ENCODE measurements around the gene IRX5.

Gene IRX5

DNA sequence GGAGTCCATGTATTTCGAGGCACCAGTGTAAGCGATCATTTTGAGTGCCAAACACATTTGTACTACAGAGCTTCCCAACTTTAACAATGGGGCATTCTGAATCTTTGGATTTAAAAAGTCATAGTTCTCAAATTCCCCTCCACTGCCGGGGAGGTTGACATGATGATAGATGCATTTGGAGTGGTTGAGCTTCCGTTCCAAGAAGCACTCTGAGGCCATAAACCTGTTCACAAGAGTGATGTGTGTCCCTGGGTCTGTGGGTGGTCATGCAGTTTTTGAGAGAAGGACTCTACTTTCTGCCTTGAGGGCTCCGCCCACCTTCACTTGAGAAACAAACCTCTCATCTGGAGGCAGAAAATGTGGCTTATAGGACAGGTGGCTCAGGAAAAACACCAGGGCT is 43.7 kb downstream of the IRX5 start:
- Histone ChIP-seq H3K4me3 (ENCODE audit: low read depth, low read length) (no peak overlapping the region), H3K27me3 (no peaks in the 10 kb centered on the region; the same call in 1 of the 2 replicates), H3K4me1 (no peaks in the 10 kb centered on the region), H3K36me3 (no peaks in the 10 kb centered on the region), H3K9me3 (no peaks in the 10 kb centered on the region)
- TF ChIP-seq, protein P1, sequence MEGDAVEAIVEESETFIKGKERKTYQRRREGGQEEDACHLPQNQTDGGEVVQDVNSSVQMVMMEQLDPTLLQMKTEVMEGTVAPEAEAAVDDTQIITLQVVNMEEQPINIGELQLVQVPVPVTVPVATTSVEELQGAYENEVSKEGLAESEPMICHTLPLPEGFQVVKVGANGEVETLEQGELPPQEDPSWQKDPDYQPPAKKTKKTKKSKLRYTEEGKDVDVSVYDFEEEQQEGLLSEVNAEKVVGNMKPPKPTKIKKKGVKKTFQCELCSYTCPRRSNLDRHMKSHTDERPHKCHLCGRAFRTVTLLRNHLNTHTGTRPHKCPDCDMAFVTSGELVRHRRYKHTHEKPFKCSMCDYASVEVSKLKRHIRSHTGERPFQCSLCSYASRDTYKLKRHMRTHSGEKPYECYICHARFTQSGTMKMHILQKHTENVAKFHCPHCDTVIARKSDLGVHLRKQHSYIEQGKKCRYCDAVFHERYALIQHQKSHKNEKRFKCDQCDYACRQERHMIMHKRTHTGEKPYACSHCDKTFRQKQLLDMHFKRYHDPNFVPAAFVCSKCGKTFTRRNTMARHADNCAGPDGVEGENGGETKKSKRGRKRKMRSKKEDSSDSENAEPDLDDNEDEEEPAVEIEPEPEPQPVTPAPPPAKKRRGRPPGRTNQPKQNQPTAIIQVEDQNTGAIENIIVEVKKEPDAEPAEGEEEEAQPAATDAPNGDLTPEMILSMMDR (IDR thresholded peaks at IDR 0.05; ENCODE audit: low read depth, low read length), result no peak
- DNase-seq, result no peak

DNA sequence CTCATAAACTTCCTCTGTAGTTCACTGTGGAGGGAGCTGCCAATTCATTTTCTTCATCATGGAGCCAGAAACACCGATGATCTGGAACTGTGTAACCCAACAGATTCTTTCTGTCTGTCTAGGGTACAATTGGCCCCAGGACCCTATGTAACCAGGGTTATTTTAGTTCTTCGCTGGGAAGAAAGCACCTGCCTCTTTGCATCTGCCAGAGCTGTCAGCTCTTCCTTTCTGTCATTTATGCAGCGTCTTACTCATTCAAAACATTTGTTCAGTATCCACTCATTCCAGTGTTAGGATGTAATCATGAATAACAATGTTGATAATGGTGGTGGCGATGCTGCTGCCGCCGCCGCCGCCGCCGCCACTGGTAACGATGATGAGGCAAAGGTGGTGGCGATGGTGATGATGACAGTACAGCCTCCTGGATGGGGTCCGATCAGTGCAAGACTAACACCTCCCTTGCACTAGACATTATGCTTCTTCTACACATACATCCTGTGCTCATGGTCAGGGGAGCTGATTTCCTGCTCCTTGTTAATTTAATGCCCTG is 46.1 kb downstream of the IRX5 start:
- H3K27me3 ChIP-seq, result no peaks in the 10 kb centered on the region
- no peaks in the 10 kb centered on the region for H3K9me3 ChIP-seq
- TF ChIP-seq, protein P1 (IDR thresholded peaks at IDR 0.05; ENCODE audit: low read depth, low read length), result no peak
- DNase-seq, result no peak
- H3K36me3 ChIP-seq, result no peaks in the 10 kb centered on the region
- no peak overlapping the region for H3K4me3 ChIP-seq (ENCODE audit: low read depth, low read length)
- H3K4me1 ChIP-seq, result no peaks in the 10 kb centered on the region

DNA sequence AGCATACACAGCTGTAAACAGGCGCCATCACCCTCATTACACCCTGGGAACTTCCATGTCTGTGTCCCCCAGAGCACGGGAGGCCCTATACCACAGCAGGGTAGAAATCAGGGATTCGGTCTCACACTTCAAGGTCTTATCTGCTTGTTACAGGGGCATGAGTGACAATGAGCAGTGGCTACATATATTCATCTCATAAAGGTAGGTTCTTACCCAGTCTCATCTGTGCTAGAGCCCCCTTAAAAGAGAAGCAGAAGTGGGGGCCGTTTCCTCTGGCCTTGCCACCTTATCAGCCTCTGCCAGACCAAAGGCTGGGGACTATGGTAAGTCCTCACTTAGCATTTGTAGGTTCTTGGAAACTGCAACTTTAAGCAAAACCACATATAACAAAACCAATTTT is 46.5 kb downstream of the IRX5 start:
- Histone ChIP-seq H3K4me1 (no peaks in the 10 kb centered on the region), H3K27me3 (no peaks in the 10 kb centered on the region), H3K36me3 (no peaks in the 10 kb centered on the region), H3K4me3 (ENCODE audit: low read depth, low read length) (no peak overlapping the region), H3K9me3 (no peaks in the 10 kb centered on the region)
- TF ChIP-seq, protein P1 (IDR thresholded peaks at IDR 0.05; ENCODE audit: low read depth, low read length), result no peak
- no peak for DNase-seq

DNA sequence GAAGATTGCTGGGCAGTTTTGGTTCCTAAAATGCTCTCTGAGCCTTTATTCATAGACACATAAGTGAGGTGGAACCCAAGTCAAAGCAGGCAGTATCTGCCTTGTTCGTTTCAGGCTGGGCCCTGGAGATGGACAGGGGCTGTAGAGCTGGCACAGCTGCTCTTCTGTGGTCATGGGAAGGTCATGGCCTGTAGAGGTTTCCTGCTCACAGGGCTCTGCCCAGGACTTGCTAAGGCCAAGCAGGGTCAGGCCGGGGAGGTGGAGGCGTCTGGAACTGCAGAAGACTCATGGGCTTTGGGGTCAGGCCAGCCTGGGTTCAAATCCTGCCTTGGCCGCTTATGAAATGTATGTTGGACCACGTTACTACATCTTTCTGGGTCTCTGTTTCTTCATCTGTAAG is 50.2 kb downstream of the IRX5 start:
- DNase-seq, result no peak
- Histone ChIP-seq H3K27me3 (no peaks in the 10 kb centered on the region), H3K4me1 (no peaks in the 10 kb centered on the region), H3K4me3 (ENCODE audit: low read depth, low read length) (no peak overlapping the region), H3K36me3 (no peaks in the 10 kb centered on the region), H3K9me3 (no peaks in the 10 kb centered on the region)
- TF ChIP-seq, protein P1 (IDR thresholded peaks at IDR 0.05; ENCODE audit: low read depth, low read length), result no peak

All from BE2C (cell line).